Measurements from ENCODE around the gene UBALD1.
"Not testable (repeated sequence)": the region's sequence is repeated elsewhere in the genome, so short reads cannot be mapped to it uniquely, and the experiment has no call there.

Gene UBALD1

GRCh38 chr16:4593086-4593485 lies 21.6 kb downstream of the UBALD1 start:
- no peak for DNase-seq

DNA sequence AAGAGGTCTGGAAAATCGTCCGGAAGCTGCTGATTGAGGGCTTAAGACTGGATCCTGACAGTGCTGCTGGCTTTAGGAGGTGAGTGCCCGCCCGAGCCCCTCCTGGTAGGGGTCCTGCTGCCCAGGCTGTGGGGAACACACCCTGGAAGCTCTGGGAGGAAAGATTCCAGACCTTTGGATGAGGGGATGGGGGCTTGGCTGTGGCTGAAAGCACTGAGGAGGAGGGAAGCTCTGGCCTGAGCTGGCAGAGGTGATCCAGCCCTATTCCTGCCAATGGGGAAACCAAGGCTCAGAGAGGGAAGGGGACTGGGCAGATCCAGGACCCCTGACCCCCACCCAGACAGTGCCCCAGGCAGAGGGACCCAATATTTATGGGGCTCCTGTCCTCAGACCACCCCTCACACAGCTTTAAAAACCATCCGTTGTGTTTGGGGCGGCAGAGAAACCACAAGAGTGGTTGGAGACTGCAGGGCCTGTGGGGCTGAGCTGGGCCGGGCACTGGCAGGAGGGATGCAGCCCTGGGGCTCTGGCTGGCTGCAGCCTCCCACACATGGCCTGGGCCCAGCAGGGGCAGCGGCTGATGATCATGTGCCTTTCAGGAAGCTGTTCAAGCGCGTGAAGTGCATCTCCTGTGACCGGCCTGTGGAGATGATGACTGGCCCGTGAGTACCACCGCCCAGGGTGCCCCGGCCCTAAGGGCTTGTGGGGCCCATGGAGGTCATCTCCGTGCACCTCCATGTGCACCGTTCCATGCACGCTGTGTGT lies 22.8 kb downstream of the UBALD1 start:
- DNase-seq: no peak

GRCh38 chr16:4591191-4591590 lies 23.5 kb downstream of the UBALD1 start:
- no peak for DNase-seq

DNA sequence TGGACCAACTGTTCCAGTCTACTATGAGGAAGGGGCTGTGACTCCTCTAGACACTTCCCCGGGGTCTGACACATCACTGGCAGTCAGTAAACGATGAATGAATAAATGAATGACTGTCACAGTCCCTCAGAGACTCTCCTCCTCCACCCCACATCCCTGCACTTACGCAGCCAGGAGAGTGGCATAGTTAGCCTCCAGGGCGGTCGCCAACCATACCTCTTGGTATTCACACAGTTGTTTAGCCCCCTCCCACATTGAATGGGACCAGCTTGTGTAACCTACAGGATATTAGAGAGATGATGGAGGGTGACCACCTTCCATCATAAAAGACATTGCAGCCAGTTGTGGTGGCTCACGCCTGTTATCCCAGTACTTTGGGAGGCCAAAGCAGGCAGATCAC lies 25.7 kb downstream of the UBALD1 start:
- DNase-seq: no peak

DNA sequence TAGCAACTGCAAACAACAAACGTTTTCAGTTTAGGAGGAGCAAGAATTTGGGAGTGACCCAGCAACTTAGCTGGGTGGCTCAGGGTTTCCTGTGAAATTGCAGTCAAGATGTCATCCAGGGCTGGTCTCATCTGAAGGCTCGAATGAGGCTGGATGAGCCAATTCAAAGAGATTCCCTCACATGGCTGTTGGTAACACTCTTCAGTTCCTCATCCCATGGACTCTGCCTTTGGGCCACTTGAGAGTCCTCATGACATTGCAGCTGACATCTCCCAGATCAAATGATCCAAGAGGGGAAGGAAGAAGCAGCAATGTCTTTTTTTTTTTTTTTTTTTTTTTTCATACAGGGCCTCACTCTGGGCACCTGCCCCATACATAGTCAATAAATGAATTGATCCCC lies 26.3 kb downstream of the UBALD1 start:
- DNase-seq: peak; percentile 55

GRCh38 chr16:4586291-4586690 lies 28.4 kb downstream of the UBALD1 start:
- no peak for DNase-seq

DNA sequence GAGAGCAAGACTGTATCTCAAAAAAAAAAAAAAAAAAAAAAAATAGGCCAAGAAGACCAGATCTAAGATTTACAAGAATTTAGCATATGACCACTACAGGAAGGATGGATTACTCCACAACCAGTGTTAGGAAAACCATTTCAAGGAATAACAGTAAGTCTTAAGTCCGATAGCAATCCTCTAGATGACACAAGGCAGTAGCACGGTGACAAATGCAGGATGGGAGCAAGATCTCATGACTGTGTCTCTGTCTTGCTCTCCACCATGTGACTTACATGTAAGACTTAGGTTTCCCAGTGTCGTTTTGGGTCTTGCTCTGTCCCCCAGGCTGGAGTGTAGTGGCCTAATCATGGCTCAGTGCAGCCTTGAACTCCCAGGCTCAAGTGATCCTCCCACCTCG lies 30.8 kb downstream of the UBALD1 start:
- DNase-seq: peak; percentile 67

GRCh38 chr16:4580250-4580649 lies 34.4 kb downstream of the UBALD1 start:
- no peak for DNase-seq

DNA sequence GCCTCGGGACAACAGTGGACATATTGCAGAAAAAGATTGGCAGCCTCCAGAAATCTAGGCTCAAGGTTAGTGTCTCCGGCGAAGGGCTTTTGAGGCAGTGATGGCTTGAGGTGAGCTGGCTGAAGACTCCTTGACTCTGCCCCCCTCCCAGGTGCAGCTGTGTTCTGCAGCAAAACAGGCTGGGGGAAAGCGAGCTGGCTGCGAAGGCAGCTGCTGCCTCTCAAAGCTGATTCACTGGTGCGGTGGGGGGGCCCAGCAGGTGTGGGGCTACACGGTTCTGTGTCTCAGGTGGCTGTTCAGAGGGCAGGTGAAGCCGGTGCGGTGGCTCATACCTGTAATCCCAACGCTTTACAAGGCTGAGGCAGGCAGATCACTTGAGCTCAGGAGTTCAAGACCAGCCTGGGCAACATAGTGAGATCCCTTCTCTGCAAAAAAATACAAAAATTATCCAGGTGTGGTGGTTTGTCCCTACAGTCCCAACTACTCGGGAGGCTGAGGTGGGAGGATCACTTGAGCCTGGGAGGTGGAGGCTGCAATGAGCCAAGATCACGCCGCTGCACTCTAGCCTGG lies 35.6 kb downstream of the UBALD1 start:
- no peak for DNase-seq

DNA sequence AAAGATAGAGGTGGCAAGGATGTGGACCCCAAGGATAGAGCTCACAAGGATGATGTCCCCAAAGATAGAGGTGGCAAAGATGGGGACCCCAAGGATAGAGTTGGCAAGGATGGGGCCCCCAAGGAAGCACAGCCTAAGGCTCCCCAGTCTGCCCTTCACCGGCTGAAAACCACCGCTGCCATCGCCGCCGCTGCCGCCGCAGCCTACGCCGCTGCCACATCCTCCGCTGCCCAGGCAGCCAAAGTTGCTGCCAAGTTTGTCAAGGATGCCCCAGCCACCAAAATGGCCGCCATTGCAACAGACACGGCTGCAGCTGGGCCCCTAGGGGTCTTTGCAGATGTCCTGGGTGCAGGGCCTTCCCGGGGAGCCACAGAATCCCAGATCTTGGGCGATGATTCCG lies 38.7 kb downstream of the UBALD1 start:
- DNase-seq: no peak

DNA sequence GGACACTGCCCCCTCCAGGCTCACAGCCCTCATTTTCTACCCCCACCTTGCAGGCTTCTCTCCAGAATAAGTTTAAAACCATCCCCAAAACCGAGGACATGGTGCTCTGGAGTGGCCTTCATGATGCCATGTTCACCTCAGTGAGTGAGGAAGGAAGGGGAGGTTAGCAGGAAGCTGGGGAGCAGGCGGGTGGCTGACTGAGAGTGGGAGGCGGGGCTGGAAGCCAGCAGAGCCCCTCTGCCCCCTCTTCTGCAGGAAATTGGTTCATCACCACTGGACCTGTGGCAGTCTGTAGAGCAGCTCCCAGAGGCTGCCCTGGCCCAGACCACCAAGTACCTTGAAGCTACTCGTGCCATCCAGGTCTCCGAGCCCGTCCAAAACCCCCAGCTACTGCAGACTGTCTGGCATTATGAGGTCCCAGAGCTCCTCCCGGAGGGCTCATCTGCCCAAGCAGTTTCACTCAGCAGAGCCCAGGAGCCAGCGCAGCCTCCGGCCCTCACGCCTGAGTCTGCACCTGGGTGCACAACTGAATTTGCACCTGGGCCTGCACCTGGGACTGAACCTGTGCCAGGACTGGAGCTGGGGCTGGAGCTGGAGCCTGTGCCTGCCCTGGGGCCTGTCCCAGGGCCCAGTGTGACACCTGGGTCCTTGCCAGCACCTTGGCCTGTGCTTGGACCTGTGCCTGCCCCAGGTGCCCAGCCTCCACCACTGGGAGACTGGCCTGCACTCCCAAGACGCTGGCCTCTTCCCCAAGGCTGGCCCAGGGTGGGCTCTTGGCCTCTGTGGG lies 39.6 kb downstream of the UBALD1 start:
- no peak for DNase-seq

GRCh38 chr16:4573926-4574325 lies 40.8 kb downstream of the UBALD1 start:
- DNase-seq: not testable (repeated sequence)

GRCh38 chr16:4572715-4573114 lies 42.0 kb downstream of the UBALD1 start:
- DNase-seq: peak; percentile 59

DNA sequence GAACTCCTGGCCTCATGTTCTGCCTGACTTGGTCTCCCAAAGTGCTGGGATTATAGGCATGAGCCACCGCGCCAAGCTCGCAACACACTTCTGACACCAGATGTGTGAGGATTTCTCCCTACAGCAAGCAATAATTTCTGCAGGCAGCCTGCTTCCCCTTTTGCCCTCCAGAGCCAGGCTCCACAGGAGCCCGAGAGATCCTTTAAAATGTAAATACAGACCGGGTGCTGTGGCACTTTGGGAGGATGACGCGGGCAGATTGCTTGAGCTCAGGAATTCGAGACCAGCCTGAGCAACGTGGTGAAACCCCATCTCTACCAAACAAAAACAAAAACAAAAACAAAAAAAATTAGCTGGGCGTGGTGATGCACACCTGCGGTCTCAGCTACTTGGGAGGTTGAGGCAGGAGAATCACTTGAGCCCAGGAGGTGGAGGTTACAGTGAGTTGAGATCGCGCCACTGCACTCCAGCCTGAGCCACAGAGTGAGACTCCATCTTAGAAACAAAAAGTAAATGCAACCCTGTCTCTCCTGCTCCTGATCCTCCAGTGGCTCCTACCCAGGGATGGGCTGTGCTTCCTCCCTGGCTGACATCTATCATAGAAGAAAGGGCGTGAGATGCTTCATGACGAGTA lies 43.9 kb downstream of the UBALD1 start:
- no peak for DNase-seq

DNA sequence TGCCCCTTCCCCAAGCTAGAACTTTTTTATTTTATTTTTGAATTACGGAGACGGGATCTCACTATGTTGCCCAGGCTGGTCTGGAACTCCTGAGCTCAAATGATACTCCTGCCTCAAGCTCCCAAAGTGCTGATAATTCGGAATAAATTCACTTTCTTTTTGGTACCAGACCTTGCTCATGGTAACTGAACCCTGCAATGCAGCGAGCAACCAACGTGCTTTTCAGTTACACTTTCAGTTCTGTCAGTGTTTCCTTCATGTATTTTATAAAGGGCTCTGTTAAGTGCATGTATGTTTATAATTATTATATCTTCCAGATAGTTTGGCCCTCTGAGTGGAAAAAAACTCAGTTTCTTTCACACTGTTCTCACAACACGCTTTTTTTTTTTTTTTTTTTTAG lies 44.6 kb downstream of the UBALD1 start:
- no peak for DNase-seq

DNA sequence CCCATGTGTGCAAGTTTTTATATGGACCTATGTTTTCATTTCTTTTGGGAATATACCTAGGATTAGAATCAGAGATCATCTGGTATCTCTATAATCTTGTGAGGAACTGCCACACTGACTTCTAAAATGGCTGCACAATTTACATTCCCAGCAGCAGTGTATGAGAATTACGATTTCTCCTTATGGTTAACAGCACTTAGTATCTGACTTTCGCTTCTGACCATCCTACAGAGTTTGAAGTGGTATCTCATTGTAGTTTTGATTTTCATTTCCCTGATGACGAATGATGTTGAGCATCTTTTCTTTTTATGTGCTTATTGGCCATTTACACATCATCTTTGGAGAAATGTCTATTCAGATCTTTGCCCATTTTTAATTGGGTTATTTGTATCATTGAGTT lies 48.5 kb downstream of the UBALD1 start:
- no peak for DNase-seq

DNA sequence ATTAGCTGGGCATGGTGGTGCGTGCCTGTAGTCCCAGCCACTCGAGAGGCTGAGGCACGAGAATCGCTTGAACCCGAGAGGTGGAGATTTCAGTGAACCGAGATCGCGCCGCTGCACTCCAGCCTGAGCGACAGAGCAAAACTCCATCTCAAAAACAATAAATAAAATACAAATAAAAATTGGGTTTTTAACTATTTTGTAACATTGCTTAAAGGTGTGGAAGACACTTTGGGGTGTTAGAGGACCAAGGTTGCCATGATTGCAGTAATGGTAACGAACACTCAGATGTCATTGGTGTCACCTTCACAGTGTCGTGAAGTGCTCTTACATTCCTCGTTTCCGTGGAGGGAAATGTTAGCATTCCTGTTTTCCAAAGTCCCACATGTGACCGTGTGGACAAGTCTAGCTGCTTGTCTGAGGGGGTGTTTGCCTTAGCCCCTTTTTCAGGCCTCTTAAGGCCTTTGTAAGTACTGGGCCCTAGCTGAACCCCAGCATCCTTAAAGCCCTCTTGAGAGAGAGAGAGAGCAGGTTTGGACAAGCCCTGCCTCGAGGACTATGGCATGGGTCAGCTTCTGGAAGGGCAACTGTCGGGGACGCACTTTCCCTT lies 49.9 kb downstream of the UBALD1 start:
- no peak for DNase-seq

GRCh38 chr16:4561596-4561995 lies 53.1 kb downstream of the UBALD1 start:
- no peak for DNase-seq
